AG04449 (cell line): ENCODE results near the gene NMNAT3.

Experiments
- CTCF ChIA-PET: fragments of 350-600 bp; formaldehyde crosslinking; extraction: SDS; loops from one replicate; lab custom pipeline; 2021; ENCODE audit warnings: antibody characterized with exemption; lab: Yijun Ruan, JAX
- POLR2A ChIA-PET: fragments of 400-600, 350-600 bp; formaldehyde crosslinking; extraction: SDS; loops from one replicate; lab custom pipeline; 2020; ENCODE audit warnings: antibody characterized with exemption, inconsistent platforms; lab: Yijun Ruan, JAX
- DNase-seq: peaks from one replicate; pipeline ENCODE4 v3.0.0-alpha.2; 2010; ENCODE audit warnings: low read depth, low spot score
- H3K4me3 ChIP-seq: 2 replicates; pipeline ENCODE4 v1.5.1; 2011; ENCODE audit warnings: low read depth, mild to moderate bottlenecking, control low read depth, low read length
- CTCF ChIP-seq: IDR thresholded peaks from one replicate; pipeline ENCODE4 v1.5.1; 2011; ENCODE audit warnings: mild to moderate bottlenecking, moderate library complexity, low read length, control low read depth, inconsistent platforms; ENCODE audit not compliant: insufficient read depth; ENCODE audit errors: missing control alignments

Gene NMNAT3

DNA sequence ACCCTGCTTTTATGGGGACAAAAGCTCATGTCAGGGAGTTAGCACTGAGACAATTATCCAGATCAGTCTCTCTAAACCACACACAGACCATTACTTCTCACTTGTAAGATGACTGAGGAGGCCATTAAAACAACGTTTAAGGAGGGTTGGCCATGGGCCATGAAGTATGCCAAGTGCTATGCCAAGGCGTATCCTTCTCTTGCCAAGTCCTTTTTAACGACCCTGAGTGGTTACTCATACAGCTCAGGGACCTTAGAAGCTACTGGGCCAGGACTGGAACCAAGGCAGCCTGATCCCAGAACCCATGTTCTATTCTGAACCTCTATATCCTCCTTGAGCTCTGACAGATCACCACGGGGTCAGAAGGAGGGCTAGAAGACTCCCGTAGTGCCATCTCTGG, 50.0 kb downstream of the NMNAT3 start:
- POLR2A ChIA-PET = no interaction called here
- CTCF ChIA-PET = interaction anchor here (0.6 kb wide), 1 partner anchor 237 kb away, joined by 3 read pairs; no protein-coding TSS in a partner anchor
- TF ChIP-seq CTCF = no peak
- no peak overlapping the region for H3K4me3 ChIP-seq
- DNase-seq = no peak

DNA sequence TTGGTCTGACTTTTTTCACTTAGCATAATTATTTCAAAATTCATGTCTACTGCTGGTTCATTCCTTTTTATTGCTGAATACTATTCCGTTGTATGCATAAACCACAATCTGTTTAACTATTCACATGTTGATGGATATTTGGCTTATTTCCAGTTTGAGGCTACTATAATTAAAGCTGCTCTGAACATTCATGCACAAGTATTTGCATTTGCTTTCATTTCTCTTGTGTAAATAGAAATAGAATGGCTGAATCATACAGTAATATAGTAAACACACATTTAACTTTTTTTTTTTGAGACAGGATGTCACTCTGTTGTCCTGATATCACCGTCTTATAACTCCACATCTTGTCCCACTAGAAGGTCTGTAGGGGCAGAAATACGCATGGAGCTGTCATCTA, 57.3 kb downstream of the NMNAT3 start:
- ChIA-PET CTCF (no interaction called here), POLR2A (no interaction called here)
- no peak for TF ChIP-seq CTCF
- H3K4me3 ChIP-seq = no peak overlapping the region
- no peak for DNase-seq

DNA sequence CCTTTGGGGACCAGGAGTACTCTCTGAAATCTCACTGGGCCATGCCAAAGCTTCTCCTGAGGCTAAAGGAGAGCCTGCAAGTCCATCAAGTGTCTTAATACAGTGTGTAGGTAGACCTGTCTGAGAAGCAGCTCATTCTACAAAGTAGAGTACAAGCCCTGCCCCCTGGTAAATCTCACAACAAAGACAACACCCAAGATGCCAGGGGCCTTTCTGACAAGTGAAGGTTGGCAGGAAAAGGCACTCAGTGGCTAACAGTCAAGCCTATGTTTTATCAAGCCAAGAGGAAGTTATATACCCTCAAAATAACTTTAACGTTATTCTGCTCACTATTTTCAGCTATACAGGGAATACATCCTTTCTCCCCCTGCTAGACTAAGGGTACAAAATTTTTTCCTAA, 58.3 kb downstream of the NMNAT3 start:
- no peak overlapping the region for H3K4me3 ChIP-seq
- POLR2A ChIA-PET = no interaction called here
- no peak for DNase-seq
- CTCF ChIA-PET = no interaction called here
- no peak for TF ChIP-seq CTCF

- ChIA-PET POLR2A (no interaction called here), CTCF (no interaction called here)
- TF ChIP-seq CTCF = no peak
- no peak overlapping the region for H3K4me3 ChIP-seq
- no peak for DNase-seq
These were observed 60.0 kb downstream of the NMNAT3 start for GRCh38 chr3:139617672-139618268.

DNA sequence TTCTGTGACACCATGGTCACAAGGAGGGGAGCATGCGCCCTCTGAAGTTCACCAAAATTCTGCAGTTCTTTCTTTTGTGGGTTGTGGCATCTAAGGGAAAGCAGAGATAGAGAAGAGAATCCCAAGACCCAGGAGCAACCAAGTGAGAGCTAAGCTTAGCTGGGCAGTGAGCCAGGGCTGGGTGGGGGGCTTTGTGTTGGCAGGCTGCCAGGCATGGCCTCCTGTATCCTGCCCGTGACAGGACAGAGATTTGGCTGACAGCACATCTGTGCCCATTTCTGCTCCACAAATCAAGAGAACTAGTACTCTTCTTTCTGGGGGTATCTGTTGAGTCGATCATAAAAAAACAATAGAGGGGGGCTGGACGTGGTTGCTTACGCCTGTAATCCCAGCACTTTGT, 66.2 kb downstream of the NMNAT3 start:
- DNase-seq = no peak
- POLR2A ChIA-PET = no interaction called here
- no peak overlapping the region for H3K4me3 ChIP-seq
- TF ChIP-seq CTCF = no peak
- CTCF ChIA-PET = no interaction called here

- ChIA-PET CTCF (no interaction called here), POLR2A (no interaction called here)
- no peak overlapping the region for H3K4me3 ChIP-seq
- no peak for TF ChIP-seq CTCF
- no peak for DNase-seq
These were observed 66.9 kb downstream of the NMNAT3 start for GRCh38 chr3:139610886-139611285.
